ENCODE results near the gene TOX4.

DNA sequence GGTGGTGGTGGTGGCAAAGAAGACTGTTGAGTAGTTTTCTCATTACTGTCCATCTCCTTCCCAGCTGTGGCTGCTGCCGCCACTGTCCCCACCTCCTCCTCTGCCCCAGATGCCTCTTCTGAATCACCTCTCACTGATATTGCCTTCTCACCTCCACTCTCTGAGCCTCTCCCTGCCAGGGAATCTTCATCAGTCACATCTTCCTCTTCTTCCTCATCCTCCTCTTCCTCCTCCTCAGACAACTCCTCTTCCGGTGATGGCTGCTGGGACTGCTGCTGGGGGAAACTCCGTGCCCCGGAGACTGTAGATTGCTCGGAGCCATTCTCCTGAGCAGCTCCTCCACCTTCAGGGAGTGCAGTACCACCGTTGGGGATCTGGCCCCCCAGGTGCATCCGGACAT, 46.2 kb downstream of the TOX4 start:
- TF ChIP-seq, protein P1, sequence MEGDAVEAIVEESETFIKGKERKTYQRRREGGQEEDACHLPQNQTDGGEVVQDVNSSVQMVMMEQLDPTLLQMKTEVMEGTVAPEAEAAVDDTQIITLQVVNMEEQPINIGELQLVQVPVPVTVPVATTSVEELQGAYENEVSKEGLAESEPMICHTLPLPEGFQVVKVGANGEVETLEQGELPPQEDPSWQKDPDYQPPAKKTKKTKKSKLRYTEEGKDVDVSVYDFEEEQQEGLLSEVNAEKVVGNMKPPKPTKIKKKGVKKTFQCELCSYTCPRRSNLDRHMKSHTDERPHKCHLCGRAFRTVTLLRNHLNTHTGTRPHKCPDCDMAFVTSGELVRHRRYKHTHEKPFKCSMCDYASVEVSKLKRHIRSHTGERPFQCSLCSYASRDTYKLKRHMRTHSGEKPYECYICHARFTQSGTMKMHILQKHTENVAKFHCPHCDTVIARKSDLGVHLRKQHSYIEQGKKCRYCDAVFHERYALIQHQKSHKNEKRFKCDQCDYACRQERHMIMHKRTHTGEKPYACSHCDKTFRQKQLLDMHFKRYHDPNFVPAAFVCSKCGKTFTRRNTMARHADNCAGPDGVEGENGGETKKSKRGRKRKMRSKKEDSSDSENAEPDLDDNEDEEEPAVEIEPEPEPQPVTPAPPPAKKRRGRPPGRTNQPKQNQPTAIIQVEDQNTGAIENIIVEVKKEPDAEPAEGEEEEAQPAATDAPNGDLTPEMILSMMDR (IDR thresholded peaks at IDR 0.05) = no peak
- no peak for TF ChIP-seq POLR2A (IDR thresholded peaks at IDR 0.05)
